Esophagus muscularis mucosa (tissue), 4 donors: Measurements from ENCODE around the gene CLCN6.

Source experiments
- CTCF ChIP-seq, 3 experiments: fragments of 200-600 bp in 2 of 3; fragments of 450-650 bp in 1 of 3; sonication (generic) in 2 of 3; IDR thresholded peaks; one replicate each; pipeline ENCODE4 v1.5.1; 2017 to 2019; ENCODE audit warnings: antibody characterized with exemption in 3 of 3, mild to moderate bottlenecking in 2 of 3, moderate library complexity in 1 of 3
- EP300 ChIP-seq: sonication (generic); formaldehyde crosslinking; IDR thresholded peaks from one replicate; pipeline ENCODE4 v1.6.1; 2017; ENCODE audit warnings: antibody characterized with exemption
- POLR2A ChIP-seq: fragments of 450-650 bp; IDR thresholded peaks from one replicate; pipeline ENCODE4 v1.6.1; 2017; ENCODE audit warnings: antibody characterized with exemption, moderate library complexity, mild to moderate bottlenecking, low read depth
- POLR2AphosphoS5 ChIP-seq, 2 donors: sonication (generic); formaldehyde crosslinking; IDR thresholded peaks; one replicate each; pipeline ENCODE4 v1.6.1; 2017; ENCODE audit warnings: antibody characterized with exemption in 2 of 2

DNA sequence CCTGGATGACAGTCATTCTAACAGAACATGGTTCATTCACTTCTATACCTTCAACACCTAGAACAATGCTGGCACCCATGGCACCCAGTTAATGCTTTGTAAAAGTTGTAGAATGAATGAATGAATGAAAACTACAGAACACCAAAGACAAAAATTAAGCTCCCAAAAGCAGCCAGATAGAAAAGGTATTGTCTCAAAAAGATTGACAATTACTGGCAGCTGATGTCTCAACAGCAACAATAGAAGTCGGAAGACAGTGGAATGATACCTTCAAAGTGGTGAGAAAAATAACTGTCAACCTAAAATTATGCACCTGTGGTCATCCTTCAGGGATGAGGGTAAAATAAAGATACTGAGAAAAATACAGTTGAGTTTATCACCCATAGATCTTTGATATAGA is 48.9 kb upstream of the CLCN6 start:
- TF ChIP-seq CTCF (IDR thresholded peaks at IDR 0.05) (no peak), POLR2A (no peak), EP300 (no peak), POLR2AphosphoS5 (IDR thresholded peaks at IDR 0.05) (no peak)
